ENCODE results near the gene KLHL26. TPM values are rescaled to one million over a fixed set of nuclear protein-coding genes. Genes with fewer than 3 reads are reported as not detected.

The KLHL26 gene
- total and polyA plus RNA-seq, 2 of the 13 experiments (the other 11 are each of a cell fraction or from before 2014, with no cell fraction given), result 1.5 to 1.7 TPM

DNA sequence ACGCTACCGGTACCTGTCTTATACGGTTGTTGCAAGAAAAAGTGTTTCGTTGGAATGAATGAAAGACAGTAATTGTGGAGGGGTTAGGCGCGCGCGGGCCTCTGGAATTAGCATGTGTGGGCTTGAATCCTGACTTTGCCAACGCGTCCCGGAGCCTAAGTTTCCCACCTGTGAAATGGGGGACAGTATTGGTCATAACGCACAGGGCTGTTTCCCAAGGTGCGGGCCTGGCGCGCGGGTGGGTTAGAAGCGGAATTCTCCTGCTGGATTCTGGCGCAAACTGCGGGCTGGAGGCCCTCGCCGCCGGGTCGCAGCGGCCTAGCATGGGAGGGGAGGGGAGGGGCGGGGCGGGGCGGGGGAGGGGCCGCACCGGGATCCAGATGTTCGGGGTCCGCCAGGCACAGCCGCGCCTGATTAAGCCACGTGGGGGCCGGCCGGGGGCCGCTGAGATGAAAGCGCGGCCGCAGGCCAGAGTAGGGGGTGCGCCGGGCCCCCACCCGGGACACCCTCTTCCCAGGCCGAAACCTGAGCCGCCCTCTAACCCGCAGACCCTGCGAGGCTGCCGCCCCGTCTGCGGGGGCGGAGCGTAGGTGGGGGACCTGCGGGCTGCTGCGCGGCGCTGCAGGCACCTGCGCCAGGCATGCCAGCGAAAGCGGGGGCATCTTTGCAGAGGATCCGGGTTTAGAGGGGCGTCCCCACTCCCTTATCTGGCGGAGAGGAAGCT lies 25.3 kb upstream of the KLHL26 start (continued):
- TF ChIP-seq, protein P1, sequence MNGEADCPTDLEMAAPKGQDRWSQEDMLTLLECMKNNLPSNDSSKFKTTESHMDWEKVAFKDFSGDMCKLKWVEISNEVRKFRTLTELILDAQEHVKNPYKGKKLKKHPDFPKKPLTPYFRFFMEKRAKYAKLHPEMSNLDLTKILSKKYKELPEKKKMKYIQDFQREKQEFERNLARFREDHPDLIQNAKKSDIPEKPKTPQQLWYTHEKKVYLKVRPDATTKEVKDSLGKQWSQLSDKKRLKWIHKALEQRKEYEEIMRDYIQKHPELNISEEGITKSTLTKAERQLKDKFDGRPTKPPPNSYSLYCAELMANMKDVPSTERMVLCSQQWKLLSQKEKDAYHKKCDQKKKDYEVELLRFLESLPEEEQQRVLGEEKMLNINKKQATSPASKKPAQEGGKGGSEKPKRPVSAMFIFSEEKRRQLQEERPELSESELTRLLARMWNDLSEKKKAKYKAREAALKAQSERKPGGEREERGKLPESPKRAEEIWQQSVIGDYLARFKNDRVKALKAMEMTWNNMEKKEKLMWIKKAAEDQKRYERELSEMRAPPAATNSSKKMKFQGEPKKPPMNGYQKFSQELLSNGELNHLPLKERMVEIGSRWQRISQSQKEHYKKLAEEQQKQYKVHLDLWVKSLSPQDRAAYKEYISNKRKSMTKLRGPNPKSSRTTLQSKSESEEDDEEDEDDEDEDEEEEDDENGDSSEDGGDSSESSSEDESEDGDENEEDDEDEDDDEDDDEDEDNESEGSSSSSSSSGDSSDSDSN (CRISPR knock-in tag; IDR thresholded peaks at IDR 0.05), result no peak
- TF ChIP-seq HNRNPLL (IDR thresholded peaks at IDR 0.05; ENCODE audit: low read depth, low read length, poor library complexity, severe bottlenecking) (peak; percentile 94), NCOA2 (CRISPR knock-in tag; IDR thresholded peaks at IDR 0.05) (peak; percentile 83; the same call in 1 of the 2 replicates), IKZF4 (CRISPR knock-in tag; IDR thresholded peaks at IDR 0.05; ENCODE audit: borderline replicate concordance, low read depth, not compliant biosample characterization) (no peak), ZNF746 (CRISPR knock-in tag; IDR thresholded peaks at IDR 0.05) (peak; percentile 61; the same call in 1 of the 2 replicates), ZFX (CRISPR knock-in tag; IDR thresholded peaks at IDR 0.05; ENCODE audit: low read depth) (peak; percentile 27), SKIL (CRISPR knock-in tag; IDR thresholded peaks at IDR 0.05; ENCODE audit: borderline replicate concordance) (peak; percentile 68; the same call in 1 of the 2 replicates), ZNF740 (CRISPR knock-in tag; IDR thresholded peaks at IDR 0.05) (no peak), REPIN1 (CRISPR knock-in tag; IDR thresholded peaks at IDR 0.05; ENCODE audit: borderline replicate concordance, low read depth) (no peak), ZBTB3 (CRISPR knock-in tag; IDR thresholded peaks at IDR 0.05; ENCODE audit: borderline replicate concordance, low read depth) (no peak), ZBTB20 (CRISPR knock-in tag; IDR thresholded peaks at IDR 0.05; ENCODE audit: borderline replicate concordance, low read depth) (no peak), ZFP41 (CRISPR knock-in tag; IDR thresholded peaks at IDR 0.05; ENCODE audit: borderline replicate concordance) (no peak), ZNF652 (CRISPR knock-in tag; IDR thresholded peaks at IDR 0.05; ENCODE audit: borderline replicate concordance, low read depth) (no peak), HIVEP1 (CRISPR knock-in tag; IDR thresholded peaks at IDR 0.05) (no peak), NPAS2 (CRISPR knock-in tag; IDR thresholded peaks at IDR 0.05; ENCODE audit: borderline replicate concordance) (no peak), ARID2 (CRISPR knock-in tag; IDR thresholded peaks at IDR 0.05; ENCODE audit: borderline replicate concordance) (no peak), ATF7 (IDR thresholded peaks at IDR 0.05) (no peak), ATF7 (CRISPR knock-in tag; IDR thresholded peaks at IDR 0.05) (no peak), ZFY (CRISPR knock-in tag; IDR thresholded peaks at IDR 0.05) (no peak), ZNF83 (CRISPR knock-in tag; IDR thresholded peaks at IDR 0.05; ENCODE audit: borderline replicate concordance) (no peak), KAT2B (IDR thresholded peaks at IDR 0.05; ENCODE audit: borderline replicate concordance, low read depth, low read length) (no peak), SP5 (CRISPR knock-in tag; IDR thresholded peaks at IDR 0.05; ENCODE audit: borderline replicate concordance, low read depth) (peak; percentile 83), TBX2 (CRISPR knock-in tag; IDR thresholded peaks at IDR 0.05; ENCODE audit: borderline replicate concordance) (peak; percentile 60; the same call in 1 of the 2 replicates), ZNF605 (CRISPR knock-in tag; IDR thresholded peaks at IDR 0.05) (no peak)
- TF ChIP-seq, protein P2, sequence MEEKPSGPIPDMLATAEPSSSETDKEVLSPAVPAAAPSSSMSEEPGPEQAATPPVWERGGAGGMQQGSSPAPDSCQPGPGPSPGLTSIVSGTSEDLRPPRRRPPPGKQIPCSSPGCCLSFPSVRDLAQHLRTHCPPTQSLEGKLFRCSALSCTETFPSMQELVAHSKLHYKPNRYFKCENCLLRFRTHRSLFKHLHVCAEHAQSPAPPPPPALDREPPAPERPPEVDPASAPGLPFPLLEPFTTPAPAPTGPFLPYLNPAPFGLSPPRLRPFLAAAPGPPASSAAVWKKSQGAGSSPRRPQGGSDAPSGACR (CRISPR knock-in tag; IDR thresholded peaks at IDR 0.05), result no peak
